ENCODE measurements around the gene ACSL5. TPM values are rescaled to one million over a fixed set of nuclear protein-coding genes. Genes with fewer than 3 reads are reported as not detected.

ACSL5 gene
- total RNA-seq, 1 experiment from 2014 or later = not detected

DNA sequence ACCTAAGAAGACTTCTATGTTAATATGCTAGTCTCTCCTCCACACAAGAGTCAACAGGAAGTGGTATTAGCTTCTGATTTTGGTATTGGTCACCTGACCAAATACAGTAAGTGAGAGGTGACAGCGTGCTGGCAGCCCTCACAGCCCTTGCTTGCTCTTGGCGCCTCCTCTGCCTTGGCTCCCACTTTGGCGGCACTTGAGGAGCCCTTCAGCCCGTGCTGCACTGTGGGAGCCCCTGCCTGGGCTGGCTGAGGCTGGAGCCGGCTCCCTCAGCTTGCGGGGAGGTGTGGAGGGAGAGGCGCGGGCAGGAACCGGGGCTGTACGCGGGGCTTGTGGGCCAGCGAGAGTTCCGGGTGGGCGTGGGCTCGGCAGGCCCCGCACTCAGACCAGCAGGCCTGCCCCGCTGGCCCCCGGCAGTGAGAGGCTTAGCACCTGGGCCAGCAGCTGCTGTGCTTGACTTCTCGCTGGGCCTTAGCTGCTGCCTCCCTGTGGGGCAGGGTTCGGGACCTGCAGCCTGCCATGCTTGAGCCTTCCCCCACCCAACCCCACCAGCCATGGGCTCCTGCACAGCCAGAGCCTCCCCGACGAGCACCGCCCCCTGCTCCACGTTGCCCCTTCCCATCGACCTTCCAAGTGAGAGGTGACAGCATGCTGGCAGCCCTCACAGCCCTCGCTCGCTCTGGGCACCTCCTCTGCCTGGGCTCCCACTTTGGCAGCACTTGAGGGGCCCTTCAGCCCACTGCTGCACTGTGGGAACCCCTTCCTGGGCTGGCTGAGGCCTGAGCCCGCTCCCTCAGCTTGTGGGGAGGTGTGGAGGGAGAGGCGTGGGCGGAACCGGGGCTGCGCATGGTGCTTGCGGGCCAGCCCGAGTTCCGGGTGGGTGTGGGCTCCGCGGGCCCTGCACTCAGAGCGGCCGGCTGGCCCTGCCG, 4.2 kb upstream of the ACSL5 start:
- no peaks in the 10 kb centered on the region for H3K27me3 ChIP-seq (ENCODE audit: insufficient read depth, low read length)
- peaks cover 5 to 7% of the 10 kb centered on the region in 2 experiments for H3K4me1 Mint-ChIP-seq
- H3K36me3 Mint-ChIP-seq (ENCODE audit: insufficient read depth in 1 of 3, low read depth in 3 of 3) = peaks cover 0 to 3% (median 0%) of the 10 kb centered on the region in 3 experiments; a peak in 2 of 7 replicates
- H4K8ac ChIP-seq (replicated peaks; ENCODE audit: insufficient read length, low read depth, low read length) = no peak overlapping the region
- H2BK12ac ChIP-seq (ENCODE audit: insufficient read length, low read depth, low read length) = no peak overlapping the region
- no peak overlapping the region for H2AK5ac ChIP-seq (ENCODE audit: insufficient read length, low read length)
- H3K4me1 ChIP-seq (ENCODE audit: insufficient read depth, low read length) = no peaks in the 10 kb centered on the region
- H2BK20ac ChIP-seq (ENCODE audit: low read depth, low read length, poor library complexity, severe bottlenecking) = no peak overlapping the region
- H3K9ac ChIP-seq (ENCODE audit: extremely low read depth, insufficient read length, low read length) = no peak overlapping the region
- DNase-seq = peak; percentile 13
- no peak overlapping the region for H2AFZ ChIP-seq (ENCODE audit: low read length)
- H3K4me3 Mint-ChIP-seq = no peak overlapping the region
- no peak overlapping the region for H3K18ac ChIP-seq (ENCODE audit: insufficient read length, low read depth, low read length)
- no peak overlapping the region for H3T11ph ChIP-seq (ENCODE audit: low read length)
- H3K4ac ChIP-seq (ENCODE audit: low read depth, low read length) = no peak overlapping the region
- no CpG with 5 or more reads among the region's 40 CpGs for WGBS (ENCODE audit: extremely low coverage, insufficient read length, low lambda C conversion rate)
- peaks cover 2% of the 10 kb centered on the region for H3K27me3 Mint-ChIP-seq (ENCODE audit: low read depth)
- no peak overlapping the region for H2BK5ac ChIP-seq (ENCODE audit: insufficient read length, low read length)
- no peak overlapping the region for H4K5ac ChIP-seq (ENCODE audit: insufficient read length, low read depth, low read length)
- no peaks in the 10 kb centered on the region for H3K23me2 ChIP-seq (ENCODE audit: insufficient read length, low read depth, low read length, poor library complexity, severe bottlenecking)
- no peak overlapping the region for H2BK120ac ChIP-seq (ENCODE audit: low read depth, low read length, poor library complexity, severe bottlenecking)
- no peak overlapping the region for H4K91ac ChIP-seq (ENCODE audit: insufficient read length, low read depth, low read length)
- peaks cover 4 to 5% of the 10 kb centered on the region in 2 experiments; a peak in 3 of 5 replicates for H3K9me3 Mint-ChIP-seq
- no peak overlapping the region for H3K56ac ChIP-seq (ENCODE audit: insufficient read length, low read depth, low read length)
- TF ChIP-seq, protein P1, sequence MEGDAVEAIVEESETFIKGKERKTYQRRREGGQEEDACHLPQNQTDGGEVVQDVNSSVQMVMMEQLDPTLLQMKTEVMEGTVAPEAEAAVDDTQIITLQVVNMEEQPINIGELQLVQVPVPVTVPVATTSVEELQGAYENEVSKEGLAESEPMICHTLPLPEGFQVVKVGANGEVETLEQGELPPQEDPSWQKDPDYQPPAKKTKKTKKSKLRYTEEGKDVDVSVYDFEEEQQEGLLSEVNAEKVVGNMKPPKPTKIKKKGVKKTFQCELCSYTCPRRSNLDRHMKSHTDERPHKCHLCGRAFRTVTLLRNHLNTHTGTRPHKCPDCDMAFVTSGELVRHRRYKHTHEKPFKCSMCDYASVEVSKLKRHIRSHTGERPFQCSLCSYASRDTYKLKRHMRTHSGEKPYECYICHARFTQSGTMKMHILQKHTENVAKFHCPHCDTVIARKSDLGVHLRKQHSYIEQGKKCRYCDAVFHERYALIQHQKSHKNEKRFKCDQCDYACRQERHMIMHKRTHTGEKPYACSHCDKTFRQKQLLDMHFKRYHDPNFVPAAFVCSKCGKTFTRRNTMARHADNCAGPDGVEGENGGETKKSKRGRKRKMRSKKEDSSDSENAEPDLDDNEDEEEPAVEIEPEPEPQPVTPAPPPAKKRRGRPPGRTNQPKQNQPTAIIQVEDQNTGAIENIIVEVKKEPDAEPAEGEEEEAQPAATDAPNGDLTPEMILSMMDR (conservative IDR thresholded peaks at IDR 0.05) = no peak
- no peak overlapping the region for H3K23ac ChIP-seq (ENCODE audit: insufficient read length, low read depth, low read length)
- no peak overlapping the region for H2BK15ac ChIP-seq (ENCODE audit: low read depth, low read length)
- no peak overlapping the region for H3K27ac Mint-ChIP-seq
- H3K79me2 ChIP-seq (ENCODE audit: insufficient read depth, low read length) = no peaks in the 10 kb centered on the region
- no peaks in the 10 kb centered on the region for H3K79me1 ChIP-seq (ENCODE audit: insufficient read depth, low read depth, low read length, poor library complexity, severe bottlenecking)
- no peak overlapping the region for H3K14ac ChIP-seq (ENCODE audit: insufficient read depth, low read length)
- no peaks in the 10 kb centered on the region for H3K9me3 ChIP-seq (ENCODE audit: control insufficient read depth, low read depth, low read length)
- no peak overlapping the region for H3K27ac ChIP-seq (ENCODE audit: insufficient read length, low read depth, low read length)
- H3K4me2 ChIP-seq (ENCODE audit: insufficient read depth, insufficient read length, low read length) = no peak overlapping the region
- no peaks in the 10 kb centered on the region for H4K20me1 ChIP-seq (ENCODE audit: control insufficient read depth, insufficient read depth, insufficient read length)

Measured in H9 (cell line).